OCI-LY7 (cell line): ENCODE results near the gene IRX2.

Experiments used
- EZH2phosphoT487 ChIP-seq: fragments of 200-600 bp; sonication (generic); IDR thresholded peaks from 2 replicates; pipeline ENCODE4 v1.6.1; 2018; ENCODE audit warnings: low read depth, borderline replicate concordance, mild to moderate bottlenecking, mixed run types, antibody characterized with exemption, low read length, moderate library complexity, mixed read lengths
- TF ChIP-seq, protein P1 (sequence below): fragments of 200-600 bp; sonication (generic); conservative IDR thresholded peaks from 2 replicates; pipeline ENCODE4 v1.5.1; 2014; ENCODE audit warnings: mild to moderate bottlenecking, antibody characterized with exemption, low read length, moderate library complexity, mixed read lengths

DNA sequence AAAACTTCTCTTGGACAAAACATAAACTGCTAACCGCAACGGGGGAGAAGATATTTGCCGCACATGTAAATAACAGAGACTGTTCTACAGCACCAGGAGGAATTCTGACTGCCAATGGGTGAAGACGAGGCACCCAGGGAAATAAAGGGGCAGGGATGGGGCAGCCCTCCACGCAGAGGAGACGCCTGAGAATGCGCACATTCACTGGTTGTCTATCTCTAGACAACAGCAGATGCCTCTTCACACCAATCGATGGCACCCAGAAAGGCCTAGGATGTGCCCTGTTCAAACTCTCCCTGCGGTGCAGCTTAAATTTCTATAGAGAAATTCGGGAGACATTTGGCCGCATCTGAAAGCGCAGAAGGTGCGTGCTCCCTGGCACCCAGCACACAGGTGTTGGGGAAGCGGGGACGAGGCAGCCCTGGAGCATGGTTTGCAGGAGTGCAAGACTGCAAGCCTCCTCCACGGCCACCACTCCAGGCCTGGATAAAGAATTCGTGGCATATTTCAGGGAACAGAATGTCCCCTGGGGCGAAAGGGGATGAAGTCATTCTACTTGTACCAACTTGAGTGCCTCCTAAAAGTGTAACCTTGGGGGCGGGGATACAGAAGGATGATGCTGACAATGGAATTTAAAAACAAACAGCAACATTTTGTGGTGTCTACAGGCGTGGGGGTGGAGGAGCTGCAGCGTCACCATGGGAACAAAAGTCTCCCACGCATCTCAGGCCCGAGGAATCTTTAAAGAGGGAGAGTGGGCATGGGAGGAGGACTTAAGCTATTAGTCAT is 6.3 kb upstream of the IRX2 start:
- TF ChIP-seq, protein P1, sequence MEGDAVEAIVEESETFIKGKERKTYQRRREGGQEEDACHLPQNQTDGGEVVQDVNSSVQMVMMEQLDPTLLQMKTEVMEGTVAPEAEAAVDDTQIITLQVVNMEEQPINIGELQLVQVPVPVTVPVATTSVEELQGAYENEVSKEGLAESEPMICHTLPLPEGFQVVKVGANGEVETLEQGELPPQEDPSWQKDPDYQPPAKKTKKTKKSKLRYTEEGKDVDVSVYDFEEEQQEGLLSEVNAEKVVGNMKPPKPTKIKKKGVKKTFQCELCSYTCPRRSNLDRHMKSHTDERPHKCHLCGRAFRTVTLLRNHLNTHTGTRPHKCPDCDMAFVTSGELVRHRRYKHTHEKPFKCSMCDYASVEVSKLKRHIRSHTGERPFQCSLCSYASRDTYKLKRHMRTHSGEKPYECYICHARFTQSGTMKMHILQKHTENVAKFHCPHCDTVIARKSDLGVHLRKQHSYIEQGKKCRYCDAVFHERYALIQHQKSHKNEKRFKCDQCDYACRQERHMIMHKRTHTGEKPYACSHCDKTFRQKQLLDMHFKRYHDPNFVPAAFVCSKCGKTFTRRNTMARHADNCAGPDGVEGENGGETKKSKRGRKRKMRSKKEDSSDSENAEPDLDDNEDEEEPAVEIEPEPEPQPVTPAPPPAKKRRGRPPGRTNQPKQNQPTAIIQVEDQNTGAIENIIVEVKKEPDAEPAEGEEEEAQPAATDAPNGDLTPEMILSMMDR, result no peak
- no peak for TF ChIP-seq EZH2phosphoT487
